ENCODE measurements around the gene MARCKSL1. TPM values are rescaled to one million over a fixed set of nuclear protein-coding genes. Genes with fewer than 3 reads are reported as not detected.

The MARCKSL1 gene
- total RNA-seq (2021) (91.5 and 117 TPM in 2 replicates), Bru-seq, nascent RNA (percentile 77 among the genes with signal in this experiment), BruChase-seq, experiment 1, labeled RNA remaining after a 2-hour chase (percentile 93 among the genes with signal in this experiment), BruChase-seq, experiment 2, labeled RNA remaining after a 6-hour chase (percentile 98 among the genes with signal in this experiment)
- long read RNA-seq, transcript MARCKSL1-201 (2 exons, 1,699 nt), result major isoform, 661 of 688 reads
- long read RNA-seq, partial matches to known transcripts, result 0 of 688 reads
- long read RNA-seq, other reads (novel, unspliced or antisense), result 27 of 688 reads

DNA sequence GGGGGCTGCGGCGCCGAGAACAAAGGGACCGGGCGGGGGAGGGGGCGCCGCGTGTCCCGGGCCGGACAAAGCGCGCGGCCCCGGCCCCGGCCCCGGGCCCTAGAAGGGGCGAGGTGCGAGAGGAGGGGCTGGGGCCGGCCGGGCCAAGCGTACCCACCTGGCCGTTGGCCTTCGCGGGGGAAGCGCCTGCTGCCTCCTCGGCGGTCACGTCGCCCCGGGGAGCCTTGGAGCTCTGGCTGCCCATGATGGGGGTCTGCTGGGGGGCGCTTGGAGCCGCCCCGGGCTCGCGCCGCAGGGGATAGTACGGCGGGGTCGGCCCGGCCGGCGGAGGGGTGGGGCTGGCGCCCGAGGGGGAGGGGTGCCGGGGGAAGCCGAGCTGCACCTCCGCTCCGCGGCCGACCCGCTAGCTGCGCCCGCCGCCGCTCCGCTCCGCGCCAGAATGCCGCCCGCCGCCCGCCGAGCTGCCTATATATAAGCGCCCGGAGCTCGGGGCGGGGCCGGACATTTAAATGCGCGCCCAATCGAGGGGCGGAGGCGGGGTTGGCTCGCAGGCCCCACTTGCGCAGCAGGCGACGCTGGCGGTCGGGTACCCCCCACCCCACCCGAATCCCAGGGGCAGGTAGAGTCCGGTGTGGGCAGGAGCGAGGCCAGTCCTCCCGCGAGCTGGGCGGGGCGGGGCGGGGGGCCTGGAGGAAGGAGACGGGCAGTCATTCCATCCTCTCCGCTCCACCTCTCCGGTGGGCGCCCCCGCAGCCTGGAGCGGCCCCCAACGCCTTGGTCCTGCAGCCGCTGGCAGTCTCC, at the start of gene MARCKSL1:
TSS of gene MARCKSL1 (minus strand) at position 444 of the 801 bp plus-strand sequence. CDS start at position 244, 200 bp downstream.
- ChIA-PET POLR2A (ENCODE audit: unreplicated experiment) (interaction anchor here (0.5 to 0.7 kb wide), 8 partner anchors 15 to 815 kb away, joined by 3 to 6 read pairs (median 4); partner anchors contain the start of genes BSDC1 and CCDC28B), CTCF (interaction anchor here (0.5 to 0.7 kb wide), 3 partner anchors 12 to 161 kb away, joined by 3 to 4 read pairs (median 4); no protein-coding TSS in a partner anchor)
- Histone ChIP-seq H3K4me2 (peak within 1 kb of the TSS; percentile 84), H3K4me3 (peak within 1 kb of the TSS; percentile 79), H2AFZ (peak within 1 kb of the TSS; percentile 56; the same call in 1 of the 2 replicates), H3K9me2 (ENCODE audit: insufficient read depth) (no peaks in the 10 kb centered on the region), H3K27me3 (ENCODE audit: insufficient read depth, low read depth) (no peaks in the 10 kb centered on the region), H3K79me2 (ENCODE audit: low read depth) (peaks cover 13% of the 10 kb centered on the region), H3K36me3 (ENCODE audit: low read depth) (peaks cover 2% of the 10 kb centered on the region; the same call in 1 of the 2 replicates), H3K9me3 (ENCODE audit: insufficient read depth, low read depth) (no peaks in the 10 kb centered on the region), H3K27ac (no peak within 1 kb of the TSS), H4K20me1 (ENCODE audit: insufficient read depth) (no peaks in the 10 kb centered on the region), H3K4me1 (replicated peaks; ENCODE audit: insufficient read depth) (peaks cover 50% of the 10 kb centered on the region), H3F3A (ENCODE audit: insufficient read depth, low read depth) (peaks cover 40% of the 10 kb centered on the region)
- intact Hi-C loops (cut with micrococcal nuclease; ENCODE audit: unreplicated experiment), result loop anchor here (2.0 kb wide), 1 partner anchor 15 kb away; no protein-coding TSS in a partner anchor
- DNase-seq, result peak; percentile 53 to 80
- BruUV-seq (replicated peaks), result no TSS peak
- TF ChIP-seq, protein P1, sequence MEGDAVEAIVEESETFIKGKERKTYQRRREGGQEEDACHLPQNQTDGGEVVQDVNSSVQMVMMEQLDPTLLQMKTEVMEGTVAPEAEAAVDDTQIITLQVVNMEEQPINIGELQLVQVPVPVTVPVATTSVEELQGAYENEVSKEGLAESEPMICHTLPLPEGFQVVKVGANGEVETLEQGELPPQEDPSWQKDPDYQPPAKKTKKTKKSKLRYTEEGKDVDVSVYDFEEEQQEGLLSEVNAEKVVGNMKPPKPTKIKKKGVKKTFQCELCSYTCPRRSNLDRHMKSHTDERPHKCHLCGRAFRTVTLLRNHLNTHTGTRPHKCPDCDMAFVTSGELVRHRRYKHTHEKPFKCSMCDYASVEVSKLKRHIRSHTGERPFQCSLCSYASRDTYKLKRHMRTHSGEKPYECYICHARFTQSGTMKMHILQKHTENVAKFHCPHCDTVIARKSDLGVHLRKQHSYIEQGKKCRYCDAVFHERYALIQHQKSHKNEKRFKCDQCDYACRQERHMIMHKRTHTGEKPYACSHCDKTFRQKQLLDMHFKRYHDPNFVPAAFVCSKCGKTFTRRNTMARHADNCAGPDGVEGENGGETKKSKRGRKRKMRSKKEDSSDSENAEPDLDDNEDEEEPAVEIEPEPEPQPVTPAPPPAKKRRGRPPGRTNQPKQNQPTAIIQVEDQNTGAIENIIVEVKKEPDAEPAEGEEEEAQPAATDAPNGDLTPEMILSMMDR (conservative IDR thresholded peaks at IDR 0.05), result no peak
- TF ChIP-seq EZH2 (IDR thresholded peaks at IDR 0.05; ENCODE audit: low read depth), result no peak

GRCh38 chr1:32380057-32380456, 44.0 kb upstream of the MARCKSL1 start:
- Histone ChIP-seq H3K4me1 (replicated peaks; ENCODE audit: insufficient read depth) (no peaks in the 10 kb centered on the region), H4K20me1 (ENCODE audit: insufficient read depth) (peaks cover 10% of the 10 kb centered on the region; the same call in 1 of the 2 replicates), H3K36me3 (ENCODE audit: low read depth) (peaks cover 40% of the 10 kb centered on the region), H3K4me2 (no peak overlapping the region), H3K27me3 (ENCODE audit: insufficient read depth, low read depth) (no peaks in the 10 kb centered on the region), H3K4me3 (no peak overlapping the region), H3K9me3 (ENCODE audit: insufficient read depth, low read depth) (no peaks in the 10 kb centered on the region), H2AFZ (no peak overlapping the region), H3K27ac (no peak overlapping the region), H3K79me2 (ENCODE audit: low read depth) (no peaks in the 10 kb centered on the region), H3K9me2 (ENCODE audit: insufficient read depth) (no peaks in the 10 kb centered on the region), H3F3A (ENCODE audit: insufficient read depth, low read depth) (no peaks in the 10 kb centered on the region; the same call in 1 of the 2 replicates)
- TF ChIP-seq EZH2 (IDR thresholded peaks at IDR 0.05; ENCODE audit: low read depth), result no peak
- TF ChIP-seq, protein P1 (conservative IDR thresholded peaks at IDR 0.05), result no peak
- ChIA-PET CTCF (no interaction called here), POLR2A (ENCODE audit: unreplicated experiment) (no interaction called here)
- no TSS peak for BruUV-seq (replicated peaks)
- no peak for DNase-seq
- intact Hi-C loops (cut with micrococcal nuclease; ENCODE audit: unreplicated experiment), result no loop called here

GRCh38 chr1:32377541-32378220, 41.6 kb upstream of the MARCKSL1 start:
- peaks cover 40% of the 10 kb centered on the region for H3K36me3 ChIP-seq (ENCODE audit: low read depth)
- H3K4me1 ChIP-seq (replicated peaks; ENCODE audit: insufficient read depth), result no peaks in the 10 kb centered on the region
- H3K9me3 ChIP-seq (ENCODE audit: insufficient read depth, low read depth), result no peaks in the 10 kb centered on the region
- TF ChIP-seq, protein P1 (conservative IDR thresholded peaks at IDR 0.05), result no peak
- no peak for TF ChIP-seq EZH2 (IDR thresholded peaks at IDR 0.05; ENCODE audit: low read depth)
- no peaks in the 10 kb centered on the region for H3K27me3 ChIP-seq (ENCODE audit: insufficient read depth, low read depth)
- ChIA-PET POLR2A (ENCODE audit: unreplicated experiment) (interaction anchor here (0.5 kb wide), 1 partner anchor 337 kb away, joined by 6 read pairs; no protein-coding TSS in a partner anchor), CTCF (no interaction called here)
- no peak overlapping the region for H3K4me3 ChIP-seq
- intact Hi-C loops (cut with micrococcal nuclease; ENCODE audit: unreplicated experiment), result no loop called here
- no peaks in the 10 kb centered on the region for H3K9me2 ChIP-seq (ENCODE audit: insufficient read depth)
- H4K20me1 ChIP-seq (ENCODE audit: insufficient read depth), result 0 out of 2 replicates have a peak, but pooled peaks cover 6% of the 10 kb centered on the region
- H3K4me2 ChIP-seq, result no peak overlapping the region
- no peak overlapping the region for H3K27ac ChIP-seq
- peaks cover 6% of the 10 kb centered on the region; the same call in 1 of the 2 replicates for H3F3A ChIP-seq (ENCODE audit: insufficient read depth, low read depth)
- DNase-seq, result no peak
- no peaks in the 10 kb centered on the region for H3K79me2 ChIP-seq (ENCODE audit: low read depth)
- no peak overlapping the region for H2AFZ ChIP-seq
- BruUV-seq (replicated peaks), result no TSS peak

Measured in PC-9 (cell line).